GM12874 (cell line): ENCODE results near the gene GPR176.

Experiments
- TF ChIP-seq, protein P1 (sequence below): IDR thresholded peaks from 2 replicates; pipeline ENCODE4 v1.5.1; 2011; ENCODE audit warnings: low read depth, mild to moderate bottlenecking, control low read depth, low read length, moderate library complexity; ENCODE audit not compliant: insufficient read depth

GPR176 gene

DNA sequence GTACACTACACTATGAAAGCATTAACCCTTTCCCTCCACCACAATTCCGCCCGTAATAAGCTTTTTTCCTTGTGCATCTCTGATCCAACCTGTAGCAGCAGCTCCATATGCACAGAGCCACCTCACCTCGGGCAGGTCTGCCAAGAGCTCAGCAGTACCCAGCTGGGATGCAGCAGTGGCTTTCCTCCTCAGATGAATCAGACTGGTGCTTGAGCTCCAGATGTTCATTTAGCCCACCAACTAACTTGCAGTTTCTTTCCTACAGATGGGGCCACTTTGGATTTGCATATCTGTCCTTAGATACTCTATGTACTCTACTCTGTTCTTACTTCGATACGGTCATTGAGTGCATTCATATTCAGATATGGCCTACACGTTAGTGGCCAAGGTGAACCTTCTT, 122.7 kb downstream of the GPR176 start:
- TF ChIP-seq, protein P1, sequence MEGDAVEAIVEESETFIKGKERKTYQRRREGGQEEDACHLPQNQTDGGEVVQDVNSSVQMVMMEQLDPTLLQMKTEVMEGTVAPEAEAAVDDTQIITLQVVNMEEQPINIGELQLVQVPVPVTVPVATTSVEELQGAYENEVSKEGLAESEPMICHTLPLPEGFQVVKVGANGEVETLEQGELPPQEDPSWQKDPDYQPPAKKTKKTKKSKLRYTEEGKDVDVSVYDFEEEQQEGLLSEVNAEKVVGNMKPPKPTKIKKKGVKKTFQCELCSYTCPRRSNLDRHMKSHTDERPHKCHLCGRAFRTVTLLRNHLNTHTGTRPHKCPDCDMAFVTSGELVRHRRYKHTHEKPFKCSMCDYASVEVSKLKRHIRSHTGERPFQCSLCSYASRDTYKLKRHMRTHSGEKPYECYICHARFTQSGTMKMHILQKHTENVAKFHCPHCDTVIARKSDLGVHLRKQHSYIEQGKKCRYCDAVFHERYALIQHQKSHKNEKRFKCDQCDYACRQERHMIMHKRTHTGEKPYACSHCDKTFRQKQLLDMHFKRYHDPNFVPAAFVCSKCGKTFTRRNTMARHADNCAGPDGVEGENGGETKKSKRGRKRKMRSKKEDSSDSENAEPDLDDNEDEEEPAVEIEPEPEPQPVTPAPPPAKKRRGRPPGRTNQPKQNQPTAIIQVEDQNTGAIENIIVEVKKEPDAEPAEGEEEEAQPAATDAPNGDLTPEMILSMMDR: no peak

DNA sequence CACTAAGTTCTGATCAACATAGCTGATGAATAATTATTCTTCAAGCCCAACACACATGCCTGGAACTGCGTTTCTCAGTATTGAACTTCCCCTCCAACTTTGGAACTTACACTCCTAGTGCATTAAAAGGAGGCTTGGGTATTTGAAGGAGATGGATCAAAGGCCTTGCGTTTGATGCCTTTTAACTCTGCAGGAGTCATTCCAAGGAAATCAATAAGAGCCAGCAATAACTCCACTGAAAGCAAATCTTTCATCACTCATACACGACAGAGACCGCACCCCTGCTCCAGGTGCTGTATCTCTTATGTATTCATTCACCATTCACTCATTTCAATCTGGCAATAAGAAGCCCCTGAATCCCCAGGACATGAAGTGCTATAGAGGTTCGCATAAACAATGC, 123.5 kb downstream of the GPR176 start:
- TF ChIP-seq, protein P1: no peak

DNA sequence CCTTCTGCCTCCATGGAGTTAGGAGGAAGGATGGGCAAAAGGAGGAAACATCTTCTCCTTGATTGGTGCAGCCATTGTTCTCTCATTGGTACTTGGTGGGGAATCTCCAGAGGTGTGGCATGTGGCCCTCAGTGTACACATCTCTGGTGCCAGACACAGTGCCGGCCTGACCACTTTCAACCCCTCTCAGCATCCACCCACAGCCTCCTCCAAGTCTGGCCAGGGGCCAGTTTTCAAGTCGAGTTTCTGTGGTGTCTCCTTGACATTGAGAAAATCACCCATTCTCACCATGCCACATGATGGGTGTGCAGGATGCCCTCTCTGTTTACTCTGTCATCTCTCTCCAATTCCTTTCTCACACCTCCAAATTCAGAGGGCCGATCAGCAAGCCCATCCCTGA, 124.6 kb downstream of the GPR176 start:
- TF ChIP-seq, protein P1: no peak

DNA sequence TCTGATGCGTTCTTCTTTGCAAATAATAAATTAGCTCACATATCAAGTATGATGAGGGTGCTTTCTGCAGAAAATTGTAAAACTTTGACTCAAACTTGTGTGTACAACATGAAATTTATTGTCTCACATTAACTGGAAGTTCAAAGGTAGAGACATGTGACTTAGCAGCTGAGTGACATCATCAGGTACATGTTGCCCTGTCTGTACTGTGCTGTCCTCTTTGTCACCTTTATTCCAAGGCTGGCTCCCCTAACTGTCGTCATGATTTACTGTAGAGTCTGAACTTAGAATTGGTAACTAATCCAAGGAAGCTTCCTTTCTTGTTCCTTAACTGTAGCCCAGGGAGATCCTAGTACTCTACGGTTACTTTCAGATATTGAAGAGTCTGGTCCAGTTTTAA, 125.1 kb downstream of the GPR176 start:
- TF ChIP-seq, protein P1: no peak

DNA sequence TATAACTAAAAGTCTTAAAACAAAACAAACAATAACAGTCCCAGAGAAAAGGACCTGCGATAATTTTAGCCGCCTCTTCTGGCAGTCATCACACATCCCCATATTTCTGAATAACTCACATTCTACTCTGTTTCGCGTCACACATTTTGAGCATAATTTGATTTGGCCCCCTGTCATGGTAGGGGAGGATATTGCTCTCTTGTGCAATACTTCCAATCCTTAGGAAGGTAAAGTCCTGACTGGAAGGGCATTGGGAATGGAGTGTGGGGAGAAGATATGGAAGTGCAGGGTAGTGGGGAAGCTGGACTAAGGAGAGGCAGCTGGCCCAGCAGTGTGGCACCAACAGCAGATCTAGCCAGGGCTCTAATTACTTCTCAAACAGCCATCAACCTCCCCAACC, 126.1 kb downstream of the GPR176 start:
- TF ChIP-seq, protein P1: no peak

DNA sequence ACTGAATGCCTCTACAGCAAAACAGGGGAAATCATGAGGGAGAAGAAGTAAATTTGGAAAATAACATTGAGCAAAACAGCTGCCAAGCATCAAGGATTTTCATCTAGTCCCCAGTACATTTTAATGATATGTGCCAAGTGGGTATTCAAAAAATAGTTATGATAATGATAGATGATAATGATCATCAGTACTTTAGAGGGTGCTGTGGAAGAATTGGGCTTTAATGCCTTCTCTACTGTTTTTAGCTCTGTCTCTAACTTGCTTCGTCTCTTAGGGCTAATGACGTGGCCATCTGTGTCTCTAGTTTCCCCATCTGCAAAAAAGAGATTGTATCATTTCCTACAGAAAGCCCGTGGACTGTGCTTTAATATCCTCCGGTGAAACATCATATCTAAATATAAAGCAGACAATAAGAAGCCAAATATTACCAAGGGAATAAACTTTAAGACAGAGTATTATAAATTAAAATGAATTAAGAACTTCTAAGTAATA, 127.2 kb downstream of the GPR176 start:
- TF ChIP-seq, protein P1: no peak

DNA sequence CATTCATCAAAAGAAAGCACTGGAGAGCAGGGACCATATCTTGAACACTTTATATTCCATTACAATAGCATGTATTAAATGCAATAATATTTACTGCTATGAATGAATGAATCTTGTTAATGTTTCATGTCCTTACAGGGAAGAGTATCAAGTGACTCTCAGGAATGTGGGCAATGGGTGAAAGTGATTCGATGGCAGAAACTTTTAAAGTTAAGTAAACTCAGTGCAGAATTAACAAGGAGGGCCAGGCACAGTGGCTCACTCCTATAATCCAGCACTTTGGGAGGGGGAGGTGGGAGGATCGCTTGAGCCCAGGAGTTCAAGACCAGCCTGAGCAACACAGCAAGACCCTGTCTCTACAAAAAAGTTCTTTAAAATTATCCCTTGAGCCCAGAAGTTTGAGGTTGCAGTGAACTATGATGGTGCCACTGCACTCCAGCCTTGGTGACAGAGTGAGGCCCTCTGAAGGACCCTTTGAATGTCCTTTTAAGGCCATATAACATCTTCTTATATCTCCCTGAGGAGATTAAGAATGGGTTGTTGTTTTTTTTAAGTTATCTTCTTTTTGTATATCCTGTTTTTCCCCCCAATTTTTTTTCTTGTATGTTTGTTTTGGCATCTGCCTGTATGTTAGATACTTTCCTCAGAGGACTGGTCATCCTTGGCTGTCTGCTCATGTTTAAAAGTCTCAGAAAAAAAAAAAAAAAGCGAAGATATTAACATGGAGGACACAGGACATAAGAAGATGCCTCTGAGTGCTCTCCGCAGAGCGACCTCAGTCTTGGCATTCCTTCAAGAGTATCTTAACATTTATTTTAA, 127.8 kb downstream of the GPR176 start:
- TF ChIP-seq, protein P1: no peak
